Amniotic epithelial cell (primary cell): ENCODE data around the gene RAB27B.
A peak's percentile ranks its signal among the peaks of the same experiment; 100 is the strongest.

Experiments used
- DNase-seq: peaks from one replicate; pipeline ENCODE4 v3.0.0-alpha.2; 2010; ENCODE audit warnings: low read depth

Gene RAB27B

DNA sequence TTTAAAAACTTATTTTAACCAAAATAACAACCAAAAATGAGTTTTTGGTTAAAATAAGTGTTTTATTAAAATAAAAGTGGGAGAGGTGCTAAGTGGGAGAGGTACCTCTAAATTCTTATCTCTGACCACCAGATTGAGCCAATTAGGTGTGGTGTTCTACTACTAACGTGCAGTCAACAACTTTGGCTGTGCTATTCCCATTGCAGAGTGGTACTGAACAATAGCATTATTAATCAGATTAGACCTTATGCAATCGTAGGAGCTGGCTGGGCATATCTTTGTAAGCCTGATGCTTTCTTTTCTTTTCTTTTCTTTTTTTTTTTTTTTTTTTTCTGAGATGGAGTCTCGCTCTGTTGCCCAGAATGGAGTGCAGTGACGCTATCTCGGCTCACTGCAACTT, 38.9 kb downstream of the RAB27B start:
- no peak for DNase-seq

DNA sequence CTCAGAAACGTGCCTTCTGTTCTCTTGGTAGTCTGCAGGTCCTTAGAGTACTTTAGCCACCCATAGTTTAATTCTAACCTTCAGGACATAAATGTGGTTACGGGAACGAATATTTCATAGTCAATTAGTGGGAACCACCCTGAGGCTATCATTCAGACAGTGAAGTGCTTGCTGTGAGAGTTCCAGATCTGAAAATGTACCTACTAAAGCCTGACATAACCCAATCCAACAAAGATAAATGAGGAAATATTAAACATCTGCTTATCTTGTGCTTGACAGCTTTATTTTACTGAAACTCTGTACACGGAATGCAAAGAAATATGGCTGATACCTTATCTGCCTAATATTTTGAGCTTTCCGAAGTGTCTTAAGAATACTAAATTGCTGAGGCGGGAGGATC, 43.0 kb downstream of the RAB27B start:
- DNase-seq: peak; percentile 37

DNA sequence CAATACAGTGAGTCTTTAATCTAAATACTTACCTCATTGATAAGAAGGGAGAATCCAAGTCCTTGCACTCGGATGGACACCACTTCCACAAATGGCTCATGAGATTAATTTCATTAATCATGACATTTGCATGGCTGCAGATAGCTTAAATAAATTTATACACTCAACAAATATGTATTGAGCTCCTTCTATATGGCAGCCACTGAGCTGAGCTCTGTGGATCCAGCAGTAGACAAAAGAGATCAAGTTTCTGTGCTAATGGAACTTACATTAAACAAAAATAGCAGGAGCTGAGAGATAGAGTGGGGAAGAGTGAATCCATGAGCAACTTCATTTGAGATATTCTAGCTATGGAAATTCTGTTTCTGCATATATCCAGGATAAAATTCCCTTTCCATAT, 44.4 kb downstream of the RAB27B start:
- DNase-seq: no peak

DNA sequence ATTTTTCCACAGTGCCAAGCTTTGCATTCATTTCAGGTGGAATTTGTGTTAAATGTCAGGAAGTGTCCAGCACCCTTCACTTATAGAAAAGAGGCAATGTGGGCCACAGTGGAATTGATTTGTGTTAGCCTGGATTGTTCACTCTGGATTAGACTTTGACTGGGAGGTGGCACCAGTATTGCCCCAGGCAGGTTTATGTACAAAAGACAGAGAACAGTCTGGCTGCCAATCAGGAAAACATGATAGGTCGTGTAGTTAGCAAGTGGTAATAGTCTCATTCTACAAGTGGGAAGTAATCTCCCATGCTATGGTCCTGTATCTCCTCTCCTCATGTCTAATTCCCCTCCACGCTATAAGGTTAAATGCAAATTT, 45.6 kb downstream of the RAB27B start:
- DNase-seq: no peak

DNA sequence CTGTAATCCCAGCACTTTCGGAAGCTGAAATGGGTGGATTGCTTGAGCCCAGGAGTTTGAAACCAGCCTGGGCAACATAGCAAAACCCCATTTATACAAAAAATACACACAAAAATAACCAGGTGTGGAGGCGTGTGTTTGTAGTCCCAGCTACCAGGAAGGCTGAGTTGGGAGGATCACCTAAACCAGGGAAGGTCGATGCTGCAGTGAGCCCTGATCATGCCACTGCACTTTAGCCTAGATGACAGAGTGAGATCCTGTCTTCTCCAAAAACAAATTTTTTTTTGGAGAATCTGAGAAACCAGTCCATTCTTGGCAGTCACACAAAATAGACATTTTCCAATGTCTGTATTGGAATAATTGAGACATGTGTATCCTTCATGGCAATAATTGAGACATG, 46.8 kb downstream of the RAB27B start:
- no peak for DNase-seq

DNA sequence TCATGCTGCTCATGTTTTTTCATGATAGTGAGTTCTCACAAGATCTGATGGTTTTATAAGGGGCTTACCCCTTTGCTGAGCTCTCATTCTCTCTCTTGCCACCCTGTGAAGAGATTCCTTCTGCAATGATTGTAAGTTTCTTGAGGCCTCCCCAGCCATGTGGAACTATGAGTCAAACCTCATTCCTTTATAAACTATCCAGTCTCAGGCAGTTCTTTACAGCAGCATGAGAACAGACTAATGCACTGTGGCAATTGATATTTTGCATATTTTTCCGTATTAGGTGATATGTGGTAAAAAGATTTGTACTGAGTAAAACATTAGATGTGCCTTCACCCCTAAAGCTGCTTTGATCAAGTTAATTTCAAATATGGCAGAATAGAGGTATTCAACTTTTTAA, 48.8 kb downstream of the RAB27B start:
- DNase-seq: peak; percentile 65

DNA sequence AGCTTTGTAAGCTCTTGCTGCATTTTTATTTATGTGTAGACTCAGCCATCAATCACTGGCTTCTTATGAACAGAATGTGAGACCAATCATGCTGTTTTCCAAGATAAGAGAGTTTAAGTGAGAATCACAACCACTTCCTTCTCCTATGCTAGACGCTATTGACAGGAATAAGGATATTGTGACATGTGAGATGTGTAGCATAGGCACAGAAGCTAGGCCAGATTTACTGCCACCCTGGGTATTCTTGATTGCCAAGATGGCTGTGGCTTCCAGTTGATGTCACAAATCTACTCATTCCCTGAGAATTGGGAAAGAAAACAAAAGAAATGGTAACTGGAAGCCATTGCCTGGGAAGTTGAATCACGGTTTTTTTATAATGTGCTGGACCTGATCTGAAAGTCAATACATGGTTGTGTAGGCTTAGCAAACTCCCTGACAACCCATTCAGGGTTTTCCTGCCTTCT, 49.9 kb downstream of the RAB27B start:
- peak; percentile 87 for DNase-seq

DNA sequence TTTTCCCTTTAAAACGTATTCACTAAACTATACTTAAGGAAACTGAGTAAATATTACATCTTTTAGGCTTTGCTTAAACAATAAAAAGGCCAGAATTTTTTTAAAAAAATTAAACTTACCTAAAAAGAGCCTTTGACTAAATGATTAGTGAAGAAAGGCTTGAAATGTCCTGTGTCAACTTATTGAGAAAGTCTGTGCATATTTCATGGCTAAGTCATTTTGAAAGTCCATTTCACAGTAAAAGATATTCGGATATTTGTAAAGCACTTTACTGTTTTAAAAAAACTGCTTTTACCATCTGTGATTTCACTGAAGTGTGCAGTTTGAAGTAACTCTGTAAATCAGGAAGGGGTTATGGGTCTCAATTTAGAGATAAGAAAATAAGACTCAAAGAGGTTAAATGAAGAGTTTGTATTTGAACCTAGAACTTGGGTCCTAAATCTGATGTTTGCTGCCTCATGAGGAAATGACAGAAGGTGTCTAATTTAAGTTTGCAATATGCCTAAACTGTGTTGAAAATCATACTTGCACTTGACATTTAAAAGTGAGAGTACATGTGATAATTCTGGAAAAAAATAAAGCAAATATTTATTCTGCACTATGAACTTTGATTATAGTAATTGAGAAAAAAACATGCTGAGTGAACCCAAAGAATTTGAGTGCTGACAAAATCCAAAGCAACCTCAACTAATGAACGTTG, 50.5 kb downstream of the RAB27B start:
- no peak for DNase-seq

DNA sequence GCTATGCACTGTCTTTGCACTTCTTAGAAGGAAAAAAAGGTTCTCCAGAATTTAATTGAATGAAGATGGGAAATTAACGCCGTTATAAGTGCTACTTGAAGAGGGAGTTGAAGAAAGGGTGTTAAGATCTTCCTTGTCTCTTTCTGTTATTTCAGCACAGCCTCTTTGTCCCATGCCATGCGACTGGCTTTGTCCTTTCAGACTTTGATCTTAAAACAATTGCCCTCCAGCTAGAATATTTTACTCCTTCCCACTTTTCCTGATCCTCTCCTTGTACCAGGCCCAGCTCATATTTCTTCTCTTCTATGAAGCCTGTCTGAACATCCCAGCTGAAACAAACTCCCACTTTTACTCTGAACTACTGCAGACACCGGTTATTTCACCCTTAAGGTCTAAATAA, 51.4 kb downstream of the RAB27B start:
- no peak for DNase-seq

DNA sequence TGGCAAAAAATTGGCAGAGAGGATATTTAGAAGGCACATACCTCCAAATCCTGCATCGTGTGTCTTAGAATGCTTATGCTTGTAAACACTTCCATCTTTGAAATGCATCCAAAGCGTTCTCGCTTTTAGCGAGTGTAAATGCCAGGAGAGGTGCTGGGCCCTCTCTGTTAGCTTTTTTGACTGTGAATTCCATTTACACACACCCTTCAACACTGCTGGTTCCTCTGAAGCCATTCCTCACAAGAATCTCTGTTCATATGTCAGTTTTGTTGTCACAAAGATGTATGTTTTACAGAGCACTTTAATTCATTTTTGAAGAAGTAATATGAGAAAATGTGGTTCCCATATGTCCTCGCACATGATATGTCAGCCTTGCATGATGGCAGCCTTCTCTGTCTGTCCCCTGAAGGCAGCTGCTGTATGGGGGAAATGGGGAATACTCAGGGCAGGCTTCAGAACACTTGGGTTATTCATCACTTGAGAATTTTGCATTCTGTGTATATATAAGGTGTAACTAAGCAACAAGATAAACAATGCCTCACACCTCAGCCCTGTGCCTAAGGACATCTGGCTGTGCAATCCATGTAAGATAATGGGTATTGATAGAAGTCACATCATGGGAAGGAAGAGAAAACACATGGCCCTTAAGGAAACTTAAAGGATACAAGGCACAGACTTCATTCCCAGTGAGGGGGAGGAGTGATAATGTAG, 52.3 kb downstream of the RAB27B start:
- peak; percentile 71 for DNase-seq

DNA sequence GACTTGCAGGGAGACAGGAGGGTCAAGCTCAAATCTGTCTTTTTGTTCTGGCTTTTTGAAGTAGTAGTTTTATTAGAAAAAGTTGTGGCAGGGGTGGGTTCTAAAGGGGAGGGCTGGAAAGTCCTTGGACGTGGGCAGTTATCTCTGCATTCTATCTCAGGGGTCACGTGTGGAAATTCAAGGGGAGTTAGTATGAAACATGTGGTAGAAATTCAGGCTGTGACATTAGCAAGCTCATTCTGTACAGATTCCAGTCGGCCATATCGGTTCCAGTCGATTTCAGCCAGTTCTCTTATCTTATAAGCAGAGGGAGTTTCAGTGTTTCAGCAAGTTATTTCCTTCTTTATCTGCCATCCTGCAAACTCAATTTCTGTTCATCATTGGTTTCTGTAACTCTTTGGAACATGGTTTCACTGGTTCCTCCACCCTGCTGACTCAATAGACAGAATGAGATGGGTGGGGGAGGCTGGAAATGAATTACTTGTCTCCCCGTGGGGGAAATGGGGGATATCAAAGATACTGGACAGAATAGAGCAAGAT, 53.0 kb downstream of the RAB27B start:
- DNase-seq: no peak

DNA sequence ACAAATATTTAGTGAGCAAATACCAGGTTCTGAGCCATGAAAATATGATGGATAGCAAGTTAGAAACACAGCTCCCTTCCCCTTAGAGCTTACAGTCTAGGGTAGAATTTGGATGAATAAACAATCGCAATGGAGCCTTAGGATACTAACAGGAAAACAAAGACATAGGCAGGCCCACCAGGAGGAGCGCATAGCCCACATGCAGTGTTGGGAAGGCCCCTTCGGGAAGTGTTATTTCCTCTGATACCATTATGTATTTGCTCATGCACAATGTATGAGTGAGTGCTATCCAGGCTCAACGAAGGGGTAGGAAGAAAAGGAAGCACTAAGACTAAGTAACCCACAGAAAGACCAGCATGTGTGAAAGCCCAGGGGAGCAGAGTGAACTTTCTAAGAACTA, 54.0 kb downstream of the RAB27B start:
- DNase-seq: no peak

DNA sequence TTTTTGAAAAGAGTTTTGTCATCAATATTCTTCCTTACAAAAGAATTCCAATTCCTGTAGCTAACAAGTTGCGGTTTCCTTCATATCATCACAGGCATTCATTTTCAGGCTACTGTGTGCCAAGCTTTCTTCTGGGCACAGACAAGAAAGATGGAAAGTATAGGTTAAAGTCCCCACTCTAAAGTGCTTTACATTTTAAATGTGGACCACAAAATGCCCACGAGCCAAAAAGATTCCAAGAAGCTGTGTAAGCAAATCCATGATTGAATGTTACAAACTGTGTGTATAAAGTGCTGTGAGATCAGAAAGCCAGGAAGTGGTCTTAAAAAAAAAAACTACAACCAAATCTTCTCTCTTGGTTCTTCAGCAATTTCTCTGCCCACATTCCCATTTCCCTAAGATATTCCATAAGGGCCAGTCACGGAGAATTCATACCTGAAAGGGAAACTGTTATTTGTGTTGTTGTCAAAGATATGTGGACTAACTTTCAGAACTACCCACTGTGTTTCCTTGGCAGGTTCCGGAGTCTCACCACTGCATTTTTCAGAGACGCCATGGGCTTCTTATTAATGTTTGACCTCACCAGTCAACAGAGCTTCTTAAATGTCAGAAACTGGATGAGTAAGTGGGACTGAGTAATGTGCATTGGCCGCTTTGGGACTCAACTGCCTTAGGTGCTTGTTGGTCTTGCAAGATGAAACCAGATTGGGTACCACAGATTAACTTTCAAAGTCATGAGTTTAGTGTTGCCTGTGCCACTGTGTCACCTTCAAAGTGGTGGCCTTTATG, 55.7 kb downstream of the RAB27B start:
- peak; percentile 11 for DNase-seq

DNA sequence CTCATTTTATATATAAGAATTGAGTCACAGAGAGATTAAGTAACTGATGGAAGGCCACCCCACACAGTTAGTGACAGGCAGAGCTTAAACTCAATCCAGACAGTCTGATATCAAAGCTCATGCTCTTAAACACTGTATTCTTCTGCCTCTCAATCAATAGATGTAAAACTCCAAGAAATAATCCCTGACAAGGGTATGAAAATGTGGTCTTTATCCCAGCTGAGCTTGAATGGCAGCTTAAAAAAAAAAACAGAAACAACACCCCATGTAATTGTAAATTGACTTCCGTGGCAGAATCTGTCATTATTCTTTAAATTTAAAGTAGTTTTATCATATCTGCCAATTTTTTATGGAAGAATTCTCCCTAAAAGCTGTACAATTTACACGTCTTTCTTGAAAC, 60.1 kb downstream of the RAB27B start:
- DNase-seq: no peak

DNA sequence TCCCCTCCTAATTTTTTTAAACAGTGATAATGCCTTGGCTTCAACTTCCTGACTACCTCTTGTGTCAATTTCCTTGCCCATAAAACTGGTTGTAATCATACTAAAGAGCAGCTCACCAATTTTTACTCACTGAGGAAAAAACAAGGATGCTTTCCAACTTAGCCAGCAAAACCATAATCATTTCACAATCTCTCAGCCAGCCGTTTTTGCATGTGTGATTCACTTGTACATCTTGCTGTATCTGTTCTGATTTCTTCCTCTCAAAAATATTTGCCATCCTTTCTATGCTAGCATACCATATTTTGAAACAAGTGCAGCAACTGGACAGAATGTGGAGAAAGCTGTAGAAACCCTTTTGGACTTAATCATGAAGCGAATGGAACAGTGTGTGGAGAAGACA, 60.7 kb downstream of the RAB27B start:
- peak; percentile 92 for DNase-seq

DNA sequence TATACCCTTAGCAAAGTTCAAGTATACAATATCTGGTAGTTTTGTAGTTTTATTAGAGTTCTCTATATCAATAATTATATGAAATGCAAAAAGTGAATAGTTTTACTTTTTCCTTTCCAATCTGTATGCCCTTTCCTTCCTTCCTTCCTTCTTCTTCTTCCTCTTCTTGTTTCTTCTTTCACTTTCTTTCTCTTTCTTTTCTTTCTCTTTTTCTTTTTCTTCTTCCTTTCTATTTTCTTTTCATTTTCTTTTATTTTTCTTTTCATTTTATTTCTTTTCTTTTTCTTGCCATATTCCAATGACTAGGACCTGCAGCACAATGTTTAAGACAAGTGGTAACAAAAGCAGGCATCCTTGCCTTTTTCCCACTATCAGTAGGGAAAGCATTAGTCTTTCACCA, 71.2 kb downstream of the RAB27B start:
- DNase-seq: no peak

DNA sequence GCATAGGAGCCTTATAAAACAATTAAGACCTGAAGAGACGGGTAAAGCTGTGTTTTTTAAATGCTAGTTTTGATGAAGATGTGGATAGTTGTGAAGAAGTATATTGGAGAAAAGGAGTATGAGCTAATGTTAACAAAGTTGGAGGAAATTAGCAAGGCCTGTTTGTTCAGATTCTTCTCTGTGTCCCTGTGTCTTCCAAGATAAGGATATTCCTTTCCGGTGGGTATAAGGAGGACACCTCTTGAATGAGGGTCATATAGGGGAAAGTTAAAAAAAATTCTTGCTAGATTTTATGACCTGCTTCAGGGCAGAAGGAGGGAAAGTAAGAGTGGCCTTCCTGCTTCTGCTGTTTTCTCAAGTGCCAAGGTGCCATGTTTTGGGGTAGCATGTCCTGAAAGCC, 72.0 kb downstream of the RAB27B start:
- no peak for DNase-seq

DNA sequence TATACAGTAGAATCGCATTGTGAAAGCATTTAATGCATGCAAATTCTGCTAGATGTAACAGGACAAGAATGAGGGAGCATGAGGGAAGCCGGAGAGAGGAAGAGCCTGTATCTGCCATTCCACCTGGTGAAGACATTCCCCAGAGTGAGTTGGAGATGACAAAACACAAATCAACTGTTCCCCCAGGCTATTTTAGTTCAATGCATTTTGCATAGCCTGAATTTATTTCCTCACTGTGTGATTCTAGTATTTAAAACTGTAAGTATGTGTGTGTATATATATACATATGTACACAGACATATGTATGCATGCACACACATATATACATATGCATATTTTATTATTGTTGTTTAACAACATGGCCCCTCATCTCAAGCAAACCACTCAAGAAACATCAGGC, 76.3 kb downstream of the RAB27B start:
- no peak for DNase-seq

DNA sequence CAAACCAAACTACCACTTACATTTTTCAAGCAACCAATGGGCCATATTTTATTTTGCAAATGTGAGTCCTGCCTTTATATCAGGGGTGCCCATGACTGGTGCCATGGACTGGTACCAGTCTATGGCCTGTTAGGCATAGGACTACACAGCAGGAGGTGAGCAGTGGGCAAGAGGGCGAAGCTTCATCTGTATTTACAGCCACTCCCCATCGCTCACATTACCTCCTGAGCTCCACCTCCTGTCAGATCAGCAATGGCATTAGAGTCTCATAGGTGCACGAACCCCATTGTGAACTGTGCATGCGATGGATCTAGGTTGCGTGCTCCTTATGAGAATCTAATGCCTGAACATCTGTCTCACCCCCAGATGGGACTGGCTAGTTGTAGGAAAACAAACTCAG, 77.4 kb downstream of the RAB27B start:
- no peak for DNase-seq

DNA sequence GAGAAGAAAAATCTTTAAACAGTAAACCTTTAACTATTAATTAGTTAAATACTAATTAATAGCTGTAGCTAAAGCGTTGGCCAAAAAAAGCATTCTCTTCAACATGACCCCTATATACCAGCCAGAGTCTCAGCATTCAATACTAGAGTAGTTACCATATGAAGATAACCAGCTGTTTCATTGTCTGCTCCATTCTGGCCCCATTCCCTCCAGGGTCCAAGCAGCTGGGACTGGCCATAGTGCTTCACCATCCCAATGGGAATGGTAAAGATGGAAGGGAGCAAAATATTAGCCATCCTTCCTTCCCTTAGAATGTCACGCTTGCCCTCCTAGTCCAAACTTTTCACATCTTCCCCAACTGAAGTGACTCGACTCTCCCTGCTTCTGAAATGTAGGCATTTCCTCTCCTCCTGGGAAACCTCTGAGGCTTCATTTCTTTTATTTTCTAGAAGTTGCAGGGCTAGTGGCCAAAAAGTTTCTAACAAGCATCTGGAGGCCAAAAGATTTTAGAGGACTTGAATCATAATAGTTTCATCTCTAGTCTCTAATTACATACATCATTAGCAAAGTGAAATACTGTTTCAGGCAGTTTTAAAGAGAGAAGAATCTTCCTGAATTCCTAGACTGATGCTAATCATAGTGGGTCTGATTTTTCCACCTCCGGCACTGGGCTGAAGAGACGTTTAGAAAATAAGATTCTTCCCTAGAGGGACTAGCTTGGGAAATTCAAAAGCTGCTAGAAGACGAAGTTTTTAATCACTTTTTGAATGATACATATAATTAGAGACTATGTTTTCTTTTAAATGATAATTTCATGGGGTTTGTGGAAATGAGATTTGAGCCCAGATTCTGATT, 78.3 kb downstream of the RAB27B start:
- no peak for DNase-seq

DNA sequence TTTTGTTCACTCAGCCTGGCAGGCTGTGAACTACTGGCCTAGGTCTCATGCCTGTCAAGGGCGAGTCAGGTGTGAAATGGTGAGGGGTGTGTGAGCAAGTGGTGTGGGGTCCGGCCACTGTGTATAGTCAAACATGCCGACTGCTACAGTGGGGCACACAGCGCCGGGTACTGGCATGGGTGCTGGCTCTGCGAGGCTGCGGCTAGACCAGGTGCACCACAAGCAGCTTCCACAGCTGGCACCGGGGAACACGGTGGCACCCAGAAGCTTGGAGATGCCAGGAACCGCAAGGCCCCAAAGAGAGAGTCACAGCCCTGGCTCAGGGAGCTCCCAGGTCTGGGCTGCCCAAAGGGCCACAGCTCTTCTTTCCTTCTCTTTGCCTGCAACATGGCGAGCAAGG, 81.3 kb downstream of the RAB27B start:
- no peak for DNase-seq
